IPS-20b (cell line): Measurements from ENCODE around the gene SLC6A19.

ENCODE experiments used
- H3K27ac ChIP-seq: one replicate; pipeline ENCODE4 v1.5.1; 2013; ENCODE audit warnings: low read length
- H3K27me3 ChIP-seq: 2 replicates; pipeline ENCODE4 v1.6.1; 2013; ENCODE audit warnings: mild to moderate bottlenecking, low read length, inconsistent platforms; ENCODE audit not compliant: insufficient read depth
- H3K36me3 ChIP-seq: 2 replicates; pipeline ENCODE4 v1.6.1; 2013; ENCODE audit warnings: low read depth, mild to moderate bottlenecking, inconsistent platforms, low read length, moderate library complexity; ENCODE audit not compliant: insufficient read depth
- H3K4me1 ChIP-seq: 2 replicates; pipeline ENCODE4 v1.6.1; 2013; ENCODE audit warnings: mild to moderate bottlenecking, control low read depth, inconsistent platforms, low read length, moderate library complexity; ENCODE audit not compliant: insufficient read depth
- H3K4me3 ChIP-seq: 2 replicates; pipeline ENCODE4 v1.5.1; 2013; ENCODE audit warnings: mild to moderate bottlenecking, low read length, inconsistent platforms
- H3K9ac ChIP-seq: 2 replicates; pipeline ENCODE4 v1.6.1; 2013; ENCODE audit warnings: low read depth, mild to moderate bottlenecking, inconsistent platforms, low read length, moderate library complexity
- H3K9me3 ChIP-seq: 2 replicates; pipeline ENCODE4 v1.6.1; 2013; ENCODE audit warnings: mild to moderate bottlenecking, low read depth, low read length, inconsistent platforms; ENCODE audit not compliant: insufficient read depth

SLC6A19 gene

DNA sequence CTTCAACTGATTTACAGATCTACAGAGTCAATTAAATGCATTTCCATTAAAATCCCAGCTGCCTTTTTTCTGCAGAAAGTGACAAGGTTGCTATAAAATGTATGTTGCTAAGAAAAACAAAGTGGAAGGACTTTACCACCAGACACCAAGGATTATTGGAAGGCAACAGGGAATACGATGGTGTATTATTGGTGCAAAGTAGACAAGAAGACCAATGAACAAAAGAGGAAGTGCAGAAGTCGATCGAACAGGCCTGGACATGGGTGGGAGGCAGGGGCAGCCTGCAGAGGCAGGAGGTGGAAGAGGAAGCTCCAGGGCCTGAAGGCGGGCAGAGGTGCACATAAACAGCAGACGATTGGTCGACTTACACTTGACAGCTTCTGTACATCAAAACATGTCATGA is 10.6 kb upstream of the SLC6A19 start:
- no peaks in the 10 kb centered on the region for H3K4me1 ChIP-seq
- H3K27me3 ChIP-seq = peaks cover 7% of the 10 kb centered on the region; the same call in 1 of the 2 replicates
- no peak overlapping the region for H3K27ac ChIP-seq
- H3K4me3 ChIP-seq = no peak overlapping the region
- no peaks in the 10 kb centered on the region for H3K9me3 ChIP-seq
- no peaks in the 10 kb centered on the region for H3K36me3 ChIP-seq
- no peak overlapping the region for H3K9ac ChIP-seq

DNA sequence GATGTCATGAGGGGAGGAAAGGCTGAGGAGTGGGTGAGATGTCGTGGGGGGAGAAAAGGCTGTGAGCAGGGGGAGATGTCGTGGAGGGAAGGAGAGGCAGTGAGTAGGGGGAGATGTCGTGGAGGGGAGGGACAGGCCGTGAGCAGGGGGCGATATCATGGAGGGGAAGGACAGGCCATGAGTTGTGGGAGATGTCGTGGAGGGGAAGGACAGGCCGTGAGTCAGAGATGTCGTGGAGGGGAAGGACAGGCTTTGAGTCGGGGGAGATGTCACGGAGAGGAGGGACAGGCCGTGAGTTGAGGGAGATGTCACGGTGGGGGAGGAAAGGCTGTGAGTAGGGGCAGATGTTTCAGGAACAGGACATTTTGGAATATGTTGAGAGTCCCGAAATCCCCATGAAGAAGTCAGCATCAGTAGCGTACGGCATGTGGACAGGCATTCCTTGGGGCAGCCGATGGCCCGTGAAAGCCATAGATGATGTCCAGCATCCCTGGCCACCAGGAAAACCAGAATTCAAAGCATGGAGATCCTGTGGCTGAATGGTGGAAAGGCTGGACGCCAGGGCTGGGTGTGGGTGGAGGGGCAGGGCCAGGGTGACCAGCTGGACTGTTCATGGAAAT is 8.3 kb upstream of the SLC6A19 start:
- Histone ChIP-seq H3K27ac (no peak overlapping the region), H3K4me3 (no peak overlapping the region), H3K9me3 (no peaks in the 10 kb centered on the region), H3K4me1 (no peaks in the 10 kb centered on the region), H3K36me3 (no peaks in the 10 kb centered on the region), H3K9ac (no peak overlapping the region), H3K27me3 (peaks cover 8% of the 10 kb centered on the region; the same call in 1 of the 2 replicates)

DNA sequence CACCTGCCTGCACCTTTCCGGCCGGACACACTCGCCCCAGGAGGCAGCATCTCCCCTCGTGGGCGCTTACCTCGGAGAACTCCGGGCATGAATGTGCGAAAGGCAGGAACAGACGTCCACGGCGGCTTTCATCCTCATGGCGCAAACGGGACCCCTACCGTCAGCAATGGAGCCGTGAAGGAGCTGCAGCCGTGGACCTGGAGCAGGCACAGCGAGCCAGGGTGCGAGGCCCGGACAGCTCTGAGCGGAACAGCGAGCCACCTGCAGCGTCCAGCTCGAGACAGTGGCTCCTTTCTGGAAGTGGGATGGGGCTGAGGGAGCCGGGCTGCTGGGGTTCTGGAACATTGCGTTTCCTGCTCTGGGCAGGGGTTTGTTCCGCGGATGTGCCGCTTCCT is 7.8 kb upstream of the SLC6A19 start:
- Histone ChIP-seq H3K27ac (no peak overlapping the region), H3K9me3 (no peaks in the 10 kb centered on the region), H3K4me3 (no peak overlapping the region), H3K4me1 (no peaks in the 10 kb centered on the region), H3K9ac (no peak overlapping the region), H3K36me3 (no peaks in the 10 kb centered on the region), H3K27me3 (peaks cover 13% of the 10 kb centered on the region; the same call in 1 of the 2 replicates)

DNA sequence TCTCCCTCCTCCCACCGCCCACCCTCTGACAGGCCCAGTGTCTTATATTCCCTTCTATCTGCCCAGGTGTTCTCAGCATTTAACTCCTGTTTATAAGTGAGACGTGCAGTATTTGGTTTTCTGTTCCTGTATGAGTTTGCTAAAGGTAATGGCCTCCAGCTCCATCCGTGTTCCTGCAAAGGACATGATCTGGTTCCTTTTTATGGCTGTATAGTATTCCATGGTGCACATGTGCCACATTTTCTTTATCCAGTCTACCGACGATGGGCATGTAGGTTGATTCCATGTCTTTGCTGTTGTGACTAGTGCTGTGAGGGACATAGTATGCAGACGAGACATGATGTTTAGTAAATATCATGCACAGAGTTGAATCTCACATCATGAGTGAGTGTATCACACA is 7.0 kb upstream of the SLC6A19 start:
- peaks cover 17% of the 10 kb centered on the region; the same call in 1 of the 2 replicates for H3K27me3 ChIP-seq
- H3K4me3 ChIP-seq = no peak overlapping the region
- no peaks in the 10 kb centered on the region for H3K9me3 ChIP-seq
- H3K4me1 ChIP-seq = no peaks in the 10 kb centered on the region
- H3K27ac ChIP-seq = no peak overlapping the region
- H3K9ac ChIP-seq = no peak overlapping the region
- H3K36me3 ChIP-seq = no peaks in the 10 kb centered on the region

DNA sequence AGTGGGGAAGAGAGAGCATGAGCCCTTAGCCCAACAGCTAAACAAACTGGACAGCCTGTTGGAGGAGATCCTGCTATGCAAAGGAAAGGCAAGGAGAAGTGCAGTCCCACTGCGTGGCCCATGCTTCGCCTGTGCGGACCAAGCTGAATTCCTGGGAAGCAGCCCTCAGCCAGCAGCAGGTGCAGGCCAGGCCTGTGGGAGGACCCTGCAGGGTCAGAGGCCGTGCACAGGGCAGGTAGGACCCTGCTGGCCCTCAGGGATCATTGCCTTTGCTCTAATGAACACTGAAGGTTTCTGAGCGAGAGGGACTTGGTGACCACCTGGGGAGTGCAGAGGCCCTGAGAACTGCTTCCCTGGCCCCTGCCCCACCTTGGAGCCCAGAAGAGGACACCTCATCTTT is 6.0 kb upstream of the SLC6A19 start:
- no peak overlapping the region for H3K4me3 ChIP-seq
- H3K9me3 ChIP-seq = no peaks in the 10 kb centered on the region
- H3K36me3 ChIP-seq = no peaks in the 10 kb centered on the region
- H3K27me3 ChIP-seq = peaks cover 21% of the 10 kb centered on the region; the same call in 1 of the 2 replicates
- H3K9ac ChIP-seq = no peak overlapping the region
- H3K4me1 ChIP-seq = no peaks in the 10 kb centered on the region
- no peak overlapping the region for H3K27ac ChIP-seq

DNA sequence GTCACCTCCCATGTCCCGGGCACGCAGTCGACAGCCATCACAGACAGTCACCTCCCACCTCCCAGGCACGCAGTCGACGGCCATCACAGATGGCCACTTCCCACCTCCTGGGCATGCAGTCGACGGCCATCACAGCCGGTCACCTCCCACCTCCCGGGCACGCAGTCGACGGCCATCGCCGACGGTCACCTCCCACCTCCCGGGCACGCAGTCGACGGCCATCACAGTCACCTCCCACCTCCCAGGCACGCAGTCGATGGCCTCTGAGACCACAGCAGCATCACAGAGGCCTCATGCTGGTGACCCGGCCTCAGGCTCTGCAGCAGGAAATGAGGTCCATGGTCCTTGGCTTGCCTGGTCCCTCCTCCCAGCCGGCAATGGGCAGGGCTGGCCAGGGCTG is 5.5 kb upstream of the SLC6A19 start:
- Histone ChIP-seq H3K27me3 (peaks cover 21% of the 10 kb centered on the region; the same call in 1 of the 2 replicates), H3K9ac (no peak overlapping the region), H3K27ac (no peak overlapping the region), H3K9me3 (no peaks in the 10 kb centered on the region), H3K4me3 (no peak overlapping the region), H3K4me1 (no peaks in the 10 kb centered on the region), H3K36me3 (no peaks in the 10 kb centered on the region)

DNA sequence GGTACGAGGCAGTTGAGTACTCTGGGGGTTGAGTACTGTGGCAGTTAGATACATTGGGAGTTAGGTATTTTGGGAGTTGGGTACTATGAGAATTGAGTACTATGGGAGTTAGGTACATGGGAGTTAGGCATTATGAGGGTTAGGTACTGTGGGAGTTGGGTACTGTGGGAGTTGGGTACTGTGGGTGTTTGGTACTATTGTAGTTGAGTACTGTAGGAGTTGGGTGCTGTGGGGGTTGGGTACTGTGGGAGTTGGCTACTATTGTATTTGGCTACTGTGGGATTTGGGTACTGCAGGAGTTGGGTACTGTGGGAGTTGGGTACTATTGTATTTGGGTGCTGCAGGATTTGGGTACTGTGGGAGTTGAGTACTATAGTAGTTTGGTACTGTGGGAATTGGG is 4.8 kb upstream of the SLC6A19 start:
- no peak overlapping the region for H3K4me3 ChIP-seq
- peaks cover 21% of the 10 kb centered on the region; the same call in 1 of the 2 replicates for H3K27me3 ChIP-seq
- H3K9me3 ChIP-seq = no peaks in the 10 kb centered on the region
- no peak overlapping the region for H3K9ac ChIP-seq
- H3K27ac ChIP-seq = no peak overlapping the region
- no peaks in the 10 kb centered on the region for H3K36me3 ChIP-seq
- no peaks in the 10 kb centered on the region for H3K4me1 ChIP-seq

DNA sequence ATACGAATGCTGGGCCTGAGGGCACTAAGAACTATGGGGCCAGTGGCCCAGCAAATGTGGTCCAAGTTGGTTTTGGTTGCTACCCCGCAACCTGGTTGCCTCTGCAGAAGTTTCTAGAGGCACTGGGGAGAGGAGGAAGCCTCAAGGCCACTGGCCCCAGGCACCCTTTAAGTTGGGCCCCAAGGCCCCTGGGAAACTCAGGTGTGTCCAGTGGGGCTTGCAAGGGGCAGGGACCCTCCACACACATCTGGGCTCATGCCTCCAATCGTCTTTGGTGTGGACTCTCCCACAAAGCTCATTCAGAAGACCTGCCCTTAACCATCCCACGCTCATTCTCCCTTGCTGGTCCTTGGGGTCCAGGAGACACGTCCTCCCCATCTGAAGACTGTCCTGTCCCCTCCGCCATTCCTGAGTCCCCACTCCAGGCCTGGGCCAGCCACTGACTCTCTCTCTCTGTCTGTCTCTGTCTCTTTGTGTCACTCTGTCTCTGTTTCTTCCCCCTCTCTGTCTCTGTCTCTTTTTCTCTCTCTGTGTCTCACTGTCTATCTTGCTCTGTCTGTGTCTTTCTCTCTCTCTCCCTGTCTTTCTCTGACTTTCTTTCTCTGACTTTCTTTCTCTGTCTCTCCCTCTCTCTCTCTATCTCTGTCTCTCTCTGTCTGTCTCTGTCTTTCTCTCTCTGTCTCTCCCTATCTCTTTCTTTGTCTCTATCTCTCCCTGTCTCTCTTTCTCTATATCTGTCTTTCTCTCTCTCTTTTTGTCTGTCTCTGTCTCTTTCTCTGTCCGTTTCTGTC is 3.3 kb upstream of the SLC6A19 start:
- Histone ChIP-seq H3K9ac (no peak overlapping the region), H3K36me3 (no peaks in the 10 kb centered on the region), H3K9me3 (no peaks in the 10 kb centered on the region), H3K27ac (no peak overlapping the region), H3K4me1 (no peaks in the 10 kb centered on the region), H3K4me3 (no peak overlapping the region), H3K27me3 (peaks cover 16% of the 10 kb centered on the region; the same call in 1 of the 2 replicates)

DNA sequence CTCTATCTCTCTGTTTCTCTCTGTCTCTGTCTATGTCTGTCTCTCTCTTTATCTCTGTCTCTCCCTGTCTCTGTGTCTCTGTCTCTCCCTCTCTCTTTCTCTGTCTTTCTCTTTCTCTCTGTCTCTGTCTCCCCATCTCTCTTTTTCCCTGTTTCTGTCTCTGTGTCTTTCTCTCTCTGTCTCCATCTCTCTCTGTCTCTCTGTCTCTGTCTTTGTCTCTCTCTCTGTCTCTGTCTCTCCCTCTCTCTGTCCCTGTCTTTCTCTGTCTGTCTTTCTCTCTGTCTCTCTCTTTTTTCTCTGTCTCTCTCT is 2.1 kb upstream of the SLC6A19 start:
- peaks cover 13% of the 10 kb centered on the region; the same call in 1 of the 2 replicates for H3K27me3 ChIP-seq
- H3K27ac ChIP-seq = no peak overlapping the region
- H3K36me3 ChIP-seq = no peaks in the 10 kb centered on the region
- H3K9me3 ChIP-seq = no peaks in the 10 kb centered on the region
- H3K4me3 ChIP-seq = no peak overlapping the region
- no peak overlapping the region for H3K9ac ChIP-seq
- H3K4me1 ChIP-seq = no peaks in the 10 kb centered on the region

DNA sequence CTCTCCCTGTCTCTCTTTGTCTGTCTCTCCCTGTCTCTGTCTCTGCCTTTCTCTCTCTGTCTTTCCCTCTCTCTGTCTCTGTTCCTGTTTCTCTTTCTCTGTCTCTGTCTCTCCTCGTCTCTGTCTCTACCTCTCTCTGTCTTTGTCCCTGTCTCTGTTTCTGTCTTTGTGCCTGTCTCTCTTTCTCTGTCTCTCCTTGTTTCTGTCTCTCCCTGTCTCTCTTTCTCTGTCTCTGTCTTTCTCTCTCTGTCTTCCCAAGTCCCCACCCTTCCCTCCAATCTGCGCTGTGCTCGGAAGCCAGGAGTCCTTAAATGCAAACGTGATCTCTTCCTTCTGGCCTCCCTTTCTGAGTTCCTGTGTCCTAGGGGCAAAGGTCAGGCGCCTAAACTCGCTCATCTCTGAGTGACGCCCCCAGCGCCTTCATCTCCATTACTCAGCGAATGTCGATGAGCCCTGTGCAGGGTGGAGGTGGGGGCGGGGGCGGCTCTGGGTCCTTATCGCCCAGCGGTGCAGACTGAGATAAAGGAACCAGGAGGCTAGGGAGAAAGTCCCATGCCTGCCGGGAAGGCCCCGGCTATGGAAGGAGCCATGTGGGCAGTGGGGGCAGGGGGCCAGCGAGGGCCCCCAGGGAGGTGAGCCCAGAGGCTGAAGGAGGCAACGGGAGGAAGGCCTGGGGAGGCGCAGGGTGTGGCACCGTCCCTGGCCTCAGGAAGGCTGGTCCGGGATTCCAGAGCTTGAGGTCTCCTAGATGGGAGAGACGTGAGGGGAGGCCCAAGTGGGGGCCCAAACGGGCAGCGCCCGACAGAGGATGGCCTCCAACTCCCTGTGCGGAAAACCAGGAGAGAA is 1.5 kb upstream of the SLC6A19 start:
- H3K4me1 ChIP-seq = no peaks in the 10 kb centered on the region
- no peak overlapping the region for H3K9ac ChIP-seq
- H3K27me3 ChIP-seq = peaks cover 13% of the 10 kb centered on the region; the same call in 1 of the 2 replicates
- H3K4me3 ChIP-seq = no peak overlapping the region
- H3K27ac ChIP-seq = no peak overlapping the region
- no peaks in the 10 kb centered on the region for H3K36me3 ChIP-seq
- H3K9me3 ChIP-seq = no peaks in the 10 kb centered on the region

DNA sequence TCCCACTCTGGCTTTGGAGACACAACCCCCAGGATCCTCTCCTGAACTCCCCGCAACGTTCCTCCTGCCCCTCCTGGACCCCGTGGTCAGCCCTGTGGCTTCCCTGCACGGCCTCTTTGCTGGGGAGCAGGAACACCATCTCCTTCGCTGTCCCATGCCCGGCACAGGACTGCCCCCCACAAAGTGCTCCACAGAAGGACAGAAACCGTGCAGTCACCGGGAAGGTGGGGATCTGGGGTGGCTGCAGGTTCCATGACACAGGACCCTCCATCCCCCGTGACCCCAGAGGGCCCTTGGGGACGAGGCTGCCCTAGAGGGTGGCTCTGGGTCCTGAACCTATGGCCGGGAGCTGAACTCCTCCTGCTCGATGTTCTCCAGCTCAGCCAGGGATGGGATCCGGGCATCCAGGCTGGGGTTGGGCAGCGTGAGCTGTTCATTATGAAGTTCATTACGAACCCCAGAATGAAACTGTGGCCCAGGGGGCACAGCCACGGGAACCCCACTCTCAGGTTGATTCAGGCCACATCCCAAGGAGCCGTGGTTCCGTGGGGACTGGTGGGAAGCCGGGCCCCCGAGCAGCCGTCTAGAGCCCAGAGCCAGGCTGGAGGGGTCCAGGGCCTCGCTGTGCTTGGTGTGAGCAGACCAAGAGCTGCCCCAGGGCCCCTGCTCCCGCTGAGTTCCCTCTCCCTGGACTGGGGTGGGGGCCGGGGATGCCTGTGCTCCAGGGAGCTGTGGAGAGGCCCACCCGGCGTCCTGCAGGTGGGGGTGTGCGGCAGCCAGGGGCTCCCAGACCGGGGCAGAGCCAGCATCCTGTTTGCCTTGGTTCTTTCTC is 684 bp upstream of the SLC6A19 start:
- H3K9ac ChIP-seq = no peak overlapping the region
- H3K4me3 ChIP-seq = no peak overlapping the region
- no peaks in the 10 kb centered on the region for H3K4me1 ChIP-seq
- H3K9me3 ChIP-seq = no peaks in the 10 kb centered on the region
- H3K36me3 ChIP-seq = no peaks in the 10 kb centered on the region
- no peak overlapping the region for H3K27ac ChIP-seq
- H3K27me3 ChIP-seq = peaks cover 13% of the 10 kb centered on the region; the same call in 1 of the 2 replicates
